Ecto neural progenitor cell (in vitro differentiated cells): ENCODE measurements around the gene RGS6.

Experiments
- DNase-seq: peaks from one replicate; pipeline ENCODE4 v3.0.0-alpha.2; 2018; ENCODE audit warnings: low spot score

Gene RGS6

DNA sequence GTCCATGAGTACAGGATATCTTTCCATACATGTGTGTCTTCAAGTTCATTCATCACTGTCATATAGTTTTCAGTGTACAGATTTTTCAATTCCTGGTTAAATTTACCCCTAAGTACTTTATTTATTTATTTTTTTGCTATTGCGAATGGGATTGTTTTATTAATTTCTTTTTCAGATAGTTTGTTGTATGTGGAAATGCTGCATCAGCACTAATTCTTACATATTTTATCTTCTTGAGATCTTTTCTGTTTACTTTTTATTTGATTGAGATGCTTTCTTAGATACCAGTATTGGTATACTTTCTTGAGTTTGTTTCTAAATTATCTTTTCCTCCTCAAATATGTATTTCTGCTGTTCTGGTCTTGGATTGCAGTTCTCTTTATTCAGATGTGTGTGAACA is 148.9 kb downstream of the RGS6 start:
- DNase-seq = no peak

DNA sequence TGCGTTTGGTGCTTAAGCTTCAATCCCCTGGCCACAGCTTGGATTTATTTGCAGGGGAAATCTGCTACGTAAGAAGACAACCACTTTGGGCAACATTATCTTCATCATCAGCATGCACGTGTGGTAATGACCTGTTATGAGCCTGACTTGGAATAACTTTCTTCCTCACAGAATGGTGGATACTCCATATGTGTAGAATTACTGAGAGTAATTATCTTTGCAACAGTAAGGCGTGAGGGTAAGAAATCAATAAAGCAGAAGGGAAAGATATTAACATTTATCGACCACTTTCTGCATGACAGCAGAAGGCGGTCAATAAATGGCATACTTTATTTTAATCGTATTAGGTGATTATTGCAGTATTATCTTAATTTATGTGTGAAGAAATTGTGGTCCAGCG is 152.7 kb downstream of the RGS6 start:
- DNase-seq = no peak

DNA sequence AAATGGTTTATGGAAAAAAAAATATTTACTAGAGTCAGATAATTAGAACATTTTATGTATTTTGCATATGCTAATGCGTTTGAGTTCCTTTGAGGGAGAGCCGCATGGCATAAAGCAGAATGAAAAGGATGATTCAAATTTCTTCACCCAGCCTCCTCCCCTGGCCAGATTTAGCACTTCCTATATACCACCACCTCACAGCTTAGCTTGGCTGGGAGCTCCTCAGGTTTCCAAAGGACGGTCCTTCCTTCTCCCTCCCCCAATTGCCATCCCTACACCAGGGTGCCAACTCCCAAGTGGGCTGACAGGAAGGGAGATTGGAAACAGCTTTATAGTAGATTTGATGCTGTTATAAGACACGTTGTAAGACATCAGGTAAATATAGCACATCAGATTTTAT is 157.4 kb downstream of the RGS6 start:
- DNase-seq = no peak

DNA sequence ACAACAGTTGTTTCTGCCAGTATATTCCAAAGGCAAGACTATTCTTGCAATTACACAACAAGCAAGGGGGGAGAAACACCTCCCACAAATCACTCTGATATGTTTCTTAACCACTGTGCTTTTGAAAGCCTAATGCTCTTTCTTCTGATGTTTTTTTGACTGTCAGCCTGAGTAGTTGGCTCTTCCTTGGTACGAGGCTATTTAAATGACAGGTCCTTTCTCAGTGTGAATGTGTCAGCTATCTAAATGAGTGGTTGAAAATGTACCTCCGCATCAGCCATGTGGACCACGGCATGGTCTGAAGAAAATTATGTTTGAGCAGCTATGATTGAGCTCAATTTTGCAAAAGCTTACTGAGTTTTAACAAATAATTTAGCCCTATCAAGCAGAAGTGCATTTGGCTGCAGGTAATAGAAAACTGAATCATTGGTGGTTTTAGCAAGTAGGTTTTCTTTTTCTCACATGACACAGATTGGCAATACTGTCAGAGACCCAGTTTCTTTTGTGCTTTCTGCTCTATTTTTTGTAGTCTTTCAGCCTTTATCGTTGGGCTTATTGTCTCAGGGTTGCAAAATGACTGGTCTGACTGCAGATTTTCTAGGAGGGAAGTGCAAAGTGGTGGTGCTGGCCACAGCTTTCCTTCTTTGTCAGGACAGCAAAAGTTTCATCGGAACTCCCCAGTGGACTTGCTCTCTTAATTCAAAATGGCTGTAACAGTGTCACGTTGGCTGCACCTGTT is 162.8 kb downstream of the RGS6 start:
- no peak for DNase-seq

DNA sequence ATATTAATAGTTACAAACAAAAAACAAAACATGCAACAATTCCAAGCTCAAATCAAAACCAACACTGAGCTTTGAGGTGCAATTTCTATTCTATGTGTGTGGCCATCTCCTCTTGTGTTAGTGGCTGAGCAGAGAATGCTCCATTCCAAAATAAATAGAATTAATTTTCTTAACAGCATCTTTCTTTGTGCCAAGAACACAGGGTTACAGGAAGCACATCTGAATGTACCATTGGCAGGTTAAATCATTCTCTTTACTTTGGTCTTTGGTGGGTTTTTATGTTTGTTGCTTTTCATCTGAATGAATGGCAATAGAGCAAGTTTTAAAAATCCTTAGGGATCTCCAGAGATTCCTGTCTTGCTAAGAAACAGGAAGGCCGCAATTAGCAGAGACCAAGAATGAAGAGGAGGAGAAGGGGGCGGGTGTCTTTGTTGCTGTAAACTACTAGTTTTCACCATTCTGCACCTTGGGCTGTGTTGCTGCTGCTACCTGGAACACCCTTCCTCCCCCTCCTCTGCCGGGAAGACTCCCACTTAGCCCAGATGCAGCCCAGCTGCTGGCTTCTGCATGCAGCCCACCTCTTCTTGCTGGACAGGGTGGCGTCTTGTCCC is 165.0 kb downstream of the RGS6 start:
- DNase-seq = no peak

DNA sequence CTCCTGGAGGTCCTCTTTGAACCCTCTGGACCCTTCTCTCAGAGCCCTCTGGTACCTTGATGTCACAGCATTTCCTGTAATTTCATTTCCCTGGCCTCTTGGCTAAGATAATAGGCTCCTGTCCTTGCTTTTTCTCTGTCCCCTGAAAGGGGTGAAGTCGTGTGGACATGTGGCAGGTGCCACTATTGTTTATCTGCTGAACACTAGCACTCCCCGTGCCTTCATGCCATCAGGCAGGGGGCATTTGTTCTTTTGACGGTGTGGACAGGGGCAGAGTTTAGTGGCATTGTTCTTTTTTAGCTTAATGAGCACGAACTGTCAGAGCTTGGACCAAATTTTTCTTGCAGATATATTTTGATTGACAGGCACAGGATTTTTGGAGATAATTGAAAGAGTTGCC is 166.0 kb downstream of the RGS6 start:
- no peak for DNase-seq

DNA sequence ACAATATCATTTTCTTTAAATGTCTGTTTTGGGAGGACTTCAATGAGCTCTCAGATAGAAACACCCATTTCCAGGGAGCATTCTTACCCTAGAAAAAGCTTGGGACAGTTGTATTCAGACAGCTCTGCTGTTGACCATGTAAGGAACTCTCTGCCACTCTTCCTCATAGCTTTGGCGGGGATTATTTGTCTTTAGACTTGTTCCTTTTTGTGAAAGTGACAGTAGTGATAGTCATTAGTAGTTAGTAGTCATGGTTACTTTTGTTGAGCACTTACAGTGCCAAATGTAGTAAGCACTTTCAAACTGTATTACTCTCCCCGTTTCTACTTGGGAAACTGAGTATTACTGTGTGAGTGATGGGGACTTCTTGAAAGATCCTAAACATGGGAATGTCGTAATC is 167.3 kb downstream of the RGS6 start:
- DNase-seq = no peak

DNA sequence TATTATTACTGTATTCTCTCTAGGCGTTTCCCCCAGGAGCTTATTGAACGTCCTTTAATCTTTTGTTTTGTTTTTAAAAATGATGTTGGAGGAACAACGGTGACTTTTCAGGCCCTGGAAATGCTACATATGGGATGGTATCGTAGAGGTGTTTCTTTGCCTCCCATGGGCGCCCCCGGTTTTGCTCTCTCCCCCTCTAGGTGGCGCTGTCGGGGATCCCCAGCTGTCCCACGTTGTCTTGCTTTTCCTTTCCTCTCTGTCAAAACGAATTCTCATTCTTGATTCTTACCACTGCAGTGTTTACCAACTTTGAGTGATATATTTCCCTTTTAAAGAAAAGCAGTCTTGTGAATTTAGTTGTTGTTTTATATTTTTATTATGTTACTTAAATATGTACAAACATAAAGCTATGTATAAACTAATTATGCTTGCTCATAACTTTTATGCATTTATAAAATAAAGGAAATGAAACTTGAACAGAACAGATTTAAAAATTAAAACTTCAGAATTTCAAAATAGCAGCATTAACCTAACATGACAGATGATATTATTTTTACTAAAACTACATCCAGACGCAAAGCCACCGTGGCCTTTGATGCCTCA is 171.9 kb downstream of the RGS6 start:
- peak; percentile 53 for DNase-seq

DNA sequence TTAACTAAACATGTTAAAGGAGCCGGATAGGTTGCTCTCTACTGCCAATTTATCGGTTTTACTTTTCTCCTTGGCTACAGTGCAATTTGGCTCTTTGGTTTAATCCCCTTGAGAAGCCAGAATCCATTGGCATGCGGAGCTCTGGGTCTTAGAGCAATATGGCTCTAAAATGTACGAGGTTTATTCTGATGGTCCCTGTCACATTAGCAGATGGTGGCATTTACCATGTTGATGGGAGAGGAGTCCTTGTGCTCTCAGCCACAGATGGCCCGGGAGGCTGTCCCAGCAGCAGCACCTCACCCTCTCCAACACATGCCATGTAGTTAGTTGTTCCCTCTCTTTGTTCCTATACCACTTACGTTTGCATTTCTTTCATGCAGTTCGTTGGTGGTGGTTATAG is 179.7 kb downstream of the RGS6 start:
- no peak for DNase-seq

DNA sequence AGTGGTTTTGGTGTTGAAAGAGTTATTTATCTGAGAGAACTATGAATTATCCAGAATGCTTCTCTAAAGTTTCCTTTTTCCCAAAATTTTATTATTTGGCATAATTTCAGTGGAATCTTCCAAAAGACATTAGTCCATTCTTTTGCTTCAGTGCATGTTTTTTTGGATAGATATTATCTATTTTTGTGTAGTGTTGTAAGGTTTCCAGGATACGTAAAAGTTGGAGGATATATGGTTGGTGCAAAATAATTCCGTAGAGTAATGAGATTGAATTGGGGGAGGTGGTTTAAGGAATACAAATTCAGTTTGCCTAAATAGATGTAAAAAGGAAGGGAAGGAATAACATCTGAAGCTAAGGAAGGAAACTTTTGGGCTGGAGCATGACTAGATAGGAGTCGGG is 186.6 kb downstream of the RGS6 start:
- DNase-seq = no peak

DNA sequence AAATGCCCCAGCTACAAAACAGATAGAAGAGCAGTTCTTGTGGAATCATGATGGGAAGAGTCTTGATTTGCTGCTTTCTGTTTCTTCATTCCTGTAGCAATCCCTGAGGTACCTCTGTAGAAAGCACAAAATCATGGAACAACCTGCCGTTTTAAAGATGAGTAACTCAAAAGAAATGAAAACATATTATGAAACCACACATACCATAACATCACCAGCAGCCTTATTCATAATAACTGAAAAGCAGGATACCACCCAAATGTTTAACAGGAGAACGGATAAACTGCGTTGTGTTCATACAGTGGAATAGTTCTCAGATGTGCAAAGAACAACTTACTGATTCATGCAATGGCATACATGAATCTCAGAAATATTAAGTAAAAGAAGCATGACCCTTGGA is 188.1 kb downstream of the RGS6 start:
- no peak for DNase-seq

DNA sequence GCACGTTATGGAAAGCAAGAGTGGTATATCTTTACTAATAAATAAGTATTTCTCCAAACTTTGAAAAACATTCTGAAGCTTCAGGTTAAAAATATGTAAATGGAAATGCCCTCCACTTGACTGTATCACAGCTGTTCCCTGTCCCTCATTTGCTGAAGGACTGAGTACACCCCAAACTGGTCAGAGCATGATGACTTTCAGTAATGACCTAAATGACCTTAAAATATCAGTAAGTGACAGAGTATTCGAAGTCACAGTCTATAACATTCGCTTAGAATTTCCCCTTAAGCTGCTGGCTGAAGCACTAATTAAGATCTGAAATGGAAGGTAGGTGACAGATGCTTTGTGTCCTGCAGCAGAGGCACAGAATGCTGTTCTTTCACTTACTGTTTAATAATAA is 191.5 kb downstream of the RGS6 start:
- no peak for DNase-seq

DNA sequence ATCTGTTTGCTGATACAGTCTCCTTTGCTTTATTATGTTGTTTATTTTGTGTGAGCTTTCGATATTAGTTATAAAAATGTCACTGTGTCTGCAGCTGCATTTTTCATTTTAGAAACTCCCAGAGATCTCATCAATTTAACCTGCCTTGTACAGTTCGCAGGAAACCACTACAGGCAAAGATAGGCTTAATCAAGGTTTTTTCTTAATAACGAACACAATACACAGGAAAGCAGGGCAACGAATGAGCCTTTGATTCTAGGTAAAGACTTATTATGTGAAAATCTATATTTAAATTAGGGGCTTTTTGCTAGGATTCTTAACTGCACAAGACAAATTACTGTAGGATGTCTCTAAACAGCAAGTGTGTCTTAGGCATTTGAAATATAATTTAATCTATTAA is 191.9 kb downstream of the RGS6 start:
- no peak for DNase-seq

DNA sequence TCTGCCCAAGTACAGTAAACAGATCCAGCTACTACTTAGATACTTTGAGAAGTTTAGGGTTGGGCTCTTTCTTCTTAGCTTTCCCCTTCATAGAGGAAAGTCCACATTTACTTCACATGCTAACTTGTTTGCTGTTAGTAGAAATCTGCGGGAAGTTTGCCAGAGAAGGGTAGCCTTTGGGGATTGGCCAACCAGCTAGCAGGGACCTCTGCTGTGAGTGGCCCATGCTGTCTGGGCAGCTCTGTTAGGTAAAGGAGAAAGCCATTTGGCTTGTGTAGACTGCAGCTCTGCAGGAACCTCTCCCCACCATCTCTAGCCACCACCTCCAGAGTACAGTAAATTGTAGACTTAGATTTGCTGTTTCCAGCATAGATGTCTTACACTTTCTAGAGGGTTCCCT is 193.9 kb downstream of the RGS6 start:
- no peak for DNase-seq

DNA sequence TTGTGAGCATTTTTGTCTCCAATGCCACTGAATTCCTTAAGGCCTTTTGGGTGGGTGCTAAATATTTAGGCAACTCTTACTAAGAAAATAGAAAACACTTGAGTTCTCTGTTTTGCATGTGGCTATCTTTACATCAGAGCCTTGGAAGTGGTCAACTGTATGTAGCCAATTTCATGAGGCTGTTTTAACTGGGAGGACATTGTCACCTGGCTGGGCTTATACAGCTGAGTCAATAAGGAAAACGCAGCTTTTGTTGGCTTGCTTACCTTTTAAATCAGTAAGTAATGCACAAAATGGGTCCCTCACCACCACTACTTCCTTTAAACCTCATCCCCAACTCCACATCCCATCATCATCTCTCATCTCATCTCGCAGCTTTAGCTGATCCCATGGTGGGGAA is 194.3 kb downstream of the RGS6 start:
- no peak for DNase-seq

DNA sequence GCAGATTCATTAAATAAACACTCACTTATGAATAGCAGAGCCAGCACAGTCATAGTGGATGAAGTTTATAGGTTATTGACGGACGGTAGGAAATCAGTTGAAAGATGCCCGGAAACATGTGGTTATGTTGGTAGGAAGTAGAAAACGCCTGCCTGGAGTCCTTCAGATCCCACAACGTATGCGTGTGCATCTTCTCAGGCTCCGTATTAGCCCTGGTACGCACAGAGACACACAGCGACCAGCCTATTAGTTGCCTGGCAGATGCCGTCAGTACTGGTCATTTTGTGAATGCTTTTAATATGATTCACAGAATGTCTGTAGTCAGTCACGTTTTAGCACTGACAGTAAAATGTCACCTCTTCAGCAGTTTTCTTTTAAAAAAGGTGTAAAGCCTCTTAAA is 196.4 kb downstream of the RGS6 start:
- DNase-seq = no peak

DNA sequence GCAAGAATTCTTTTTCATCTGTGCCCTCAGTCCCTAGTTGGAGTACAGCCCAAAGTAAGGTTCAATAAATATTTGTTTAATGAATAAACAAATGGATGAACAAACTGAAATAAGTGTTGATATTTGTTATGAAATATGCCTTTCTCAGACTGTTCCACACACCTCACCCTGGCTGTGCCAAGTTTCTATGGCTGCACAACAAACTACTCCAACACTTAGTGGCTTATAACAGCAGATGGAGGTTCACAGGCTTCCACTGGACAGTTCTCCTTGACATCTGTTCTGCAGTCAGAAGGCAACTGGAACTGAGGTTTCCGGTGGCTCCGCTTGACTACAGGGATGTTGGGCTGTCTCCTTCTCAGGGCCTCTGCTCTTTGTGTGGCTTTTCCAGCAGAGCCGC is 197.1 kb downstream of the RGS6 start:
- no peak for DNase-seq

DNA sequence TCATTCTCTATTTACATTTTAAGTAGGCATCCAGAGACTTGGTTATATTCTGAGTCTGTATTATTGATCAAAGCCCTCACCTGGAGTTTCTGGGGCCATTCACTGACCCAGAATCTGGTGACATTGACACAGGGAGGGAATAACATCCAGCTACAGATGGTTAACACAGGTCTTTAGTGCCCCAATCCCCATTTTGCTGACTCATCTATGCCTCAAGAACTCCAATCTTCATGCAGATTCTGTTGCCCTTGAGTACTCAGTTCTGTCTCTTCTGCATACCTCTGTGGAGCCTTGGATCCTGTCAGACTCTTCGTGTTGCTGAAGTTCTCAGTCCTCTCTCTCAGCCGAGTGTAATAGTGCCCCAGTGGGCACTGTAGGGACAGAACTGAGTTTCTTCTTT is 208.9 kb downstream of the RGS6 start:
- DNase-seq = no peak

DNA sequence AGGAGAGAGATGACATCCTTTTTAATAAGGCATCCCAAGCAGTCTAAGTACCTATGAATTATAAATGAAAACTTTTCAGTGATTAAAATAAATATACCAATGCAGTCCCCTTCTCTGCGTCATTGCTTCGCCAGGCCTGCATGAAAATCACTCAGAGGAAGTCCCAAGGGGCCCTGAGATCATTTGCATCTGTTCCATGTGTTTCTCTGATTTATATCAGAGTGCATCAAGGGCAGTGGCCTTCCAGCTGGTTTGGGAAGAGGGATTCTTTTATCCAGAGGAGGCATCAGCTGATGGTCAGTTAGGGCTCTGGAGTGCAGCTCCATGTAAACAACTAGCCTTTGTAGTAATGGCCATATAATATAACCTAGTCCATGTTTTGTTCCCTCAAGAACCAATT is 210.1 kb downstream of the RGS6 start:
- no peak for DNase-seq

DNA sequence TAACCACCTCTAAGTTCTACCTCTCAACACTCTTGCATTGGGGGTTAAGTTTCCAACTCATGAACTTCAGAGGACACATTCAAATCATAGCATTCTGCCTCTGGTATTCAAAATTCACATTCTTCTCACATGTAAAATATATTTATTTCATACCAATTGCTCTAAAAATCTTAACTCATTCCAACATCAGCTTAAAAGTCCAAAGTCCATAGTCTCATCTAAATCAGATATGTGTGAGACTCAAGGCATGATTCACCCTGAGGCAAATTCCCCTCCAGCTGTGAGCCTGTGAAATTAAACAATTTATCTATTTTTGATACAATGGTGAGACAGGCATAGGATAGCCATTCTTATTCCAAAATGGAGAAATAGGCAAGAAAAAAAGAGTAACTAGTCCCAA is 214.0 kb downstream of the RGS6 start:
- DNase-seq = no peak

DNA sequence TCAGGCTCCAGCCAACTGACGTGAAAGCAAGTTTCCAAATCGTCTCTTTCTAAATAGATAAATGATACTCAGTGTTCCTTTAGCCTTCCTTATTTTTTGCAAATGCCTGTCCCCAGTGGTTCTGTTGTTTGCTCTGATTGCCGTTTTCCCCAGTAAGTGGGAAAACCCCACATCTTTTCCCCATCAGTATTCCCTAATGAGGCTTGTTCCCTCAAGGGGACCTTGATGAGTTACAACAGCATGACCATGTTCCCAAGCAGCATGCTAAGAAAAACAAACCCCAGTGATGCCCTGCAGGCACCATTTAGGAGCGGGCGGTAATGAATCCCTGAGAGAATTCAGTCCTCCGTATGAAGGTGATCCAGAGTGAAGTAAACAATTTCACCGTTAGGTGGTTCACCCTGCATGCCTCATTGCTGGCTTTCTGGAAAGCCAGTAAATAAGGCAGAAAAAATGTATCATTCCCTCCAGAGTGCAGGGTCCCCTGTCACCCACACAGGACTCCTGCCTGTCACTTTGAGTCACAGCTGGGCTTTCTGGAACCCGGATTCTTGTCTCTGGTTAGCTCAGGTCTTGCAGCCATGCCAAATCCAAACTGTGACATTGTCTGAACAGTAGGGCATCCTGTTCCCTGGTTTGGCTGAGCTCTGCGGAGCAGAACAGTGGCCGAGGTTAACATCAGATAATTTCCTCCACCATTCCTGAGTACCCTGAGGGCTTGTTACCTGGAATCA is 222.6 kb downstream of the RGS6 start:
- no peak for DNase-seq

DNA sequence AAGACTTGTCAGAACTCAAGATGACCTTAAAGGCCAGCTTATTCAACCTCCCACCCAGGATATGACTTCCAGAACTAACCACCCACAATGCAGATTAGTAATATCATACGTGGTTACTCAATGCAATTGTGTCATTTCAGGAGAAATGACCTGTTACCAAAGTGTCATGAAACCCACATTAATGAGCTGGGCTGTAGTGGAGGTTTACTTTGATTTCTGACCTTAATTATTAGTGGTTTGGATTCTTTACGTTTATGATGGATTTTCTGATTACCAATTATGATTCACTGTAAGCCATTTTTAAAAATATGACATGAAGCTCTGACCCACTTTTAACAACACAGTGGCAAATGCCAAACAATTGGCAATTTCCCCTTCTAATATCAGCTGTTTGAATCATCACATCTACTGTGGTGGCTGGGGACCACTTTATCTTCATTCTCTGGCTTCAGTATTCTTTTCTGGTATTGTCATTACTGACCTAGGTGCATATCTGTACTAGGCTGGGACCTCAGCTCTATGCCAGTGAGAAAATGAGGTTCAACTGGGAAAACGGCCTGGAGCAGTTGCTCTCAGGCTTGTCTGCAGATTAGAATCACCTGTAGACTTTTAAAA is 223.3 kb downstream of the RGS6 start:
- DNase-seq = no peak
